Gastrocnemius medialis (tissue), 4 donors: ENCODE data around the gene IFRD1.

Source experiments
- POLR2A ChIP-seq, 2 donors: fragments of 450-650 bp; IDR thresholded peaks; one replicate each; pipeline ENCODE4 v1.6.1; 2017; ENCODE audit warnings: antibody characterized with exemption in 2 of 2, mild to moderate bottlenecking in 2 of 2, moderate library complexity in 2 of 2
- TF ChIP-seq, protein P1 (sequence below), 5 experiments: fragments of 450-650 bp in 3 of 5; fragments of 200-600 bp in 2 of 5; sonication (generic) in 2 of 5; IDR thresholded peaks in 4 of 5; conservative IDR thresholded peaks in 1 of 5; 1 replicate in 4 of 5; 2 replicates in 1 of 5; pipeline ENCODE4 v1.5.1; 2016 to 2019; ENCODE audit warnings: antibody characterized with exemption in 5 of 5, mild to moderate bottlenecking in 3 of 5, moderate library complexity in 3 of 5

DNA sequence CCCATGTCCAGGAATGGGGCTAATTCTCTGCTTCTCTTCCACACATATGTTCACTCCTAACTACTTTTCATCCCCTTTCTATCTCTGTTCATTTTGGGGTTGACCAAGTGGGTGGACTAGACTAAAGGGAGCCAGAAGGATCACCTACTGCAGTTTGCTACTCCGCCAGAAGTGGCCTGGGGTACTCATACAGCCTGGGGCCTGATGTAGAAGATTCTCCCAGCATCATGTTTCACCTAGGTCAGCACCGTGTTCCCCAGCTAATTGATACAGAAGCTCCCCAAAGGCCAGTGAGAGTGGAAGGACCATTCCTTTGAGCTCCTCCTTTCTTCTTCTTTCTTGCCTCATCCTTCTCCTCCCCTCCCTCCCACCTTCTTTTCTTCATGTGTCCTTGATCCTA is 19.6 kb upstream of the IFRD1 start:
- no peak for TF ChIP-seq POLR2A (IDR thresholded peaks at IDR 0.05)
- TF ChIP-seq, protein P1, sequence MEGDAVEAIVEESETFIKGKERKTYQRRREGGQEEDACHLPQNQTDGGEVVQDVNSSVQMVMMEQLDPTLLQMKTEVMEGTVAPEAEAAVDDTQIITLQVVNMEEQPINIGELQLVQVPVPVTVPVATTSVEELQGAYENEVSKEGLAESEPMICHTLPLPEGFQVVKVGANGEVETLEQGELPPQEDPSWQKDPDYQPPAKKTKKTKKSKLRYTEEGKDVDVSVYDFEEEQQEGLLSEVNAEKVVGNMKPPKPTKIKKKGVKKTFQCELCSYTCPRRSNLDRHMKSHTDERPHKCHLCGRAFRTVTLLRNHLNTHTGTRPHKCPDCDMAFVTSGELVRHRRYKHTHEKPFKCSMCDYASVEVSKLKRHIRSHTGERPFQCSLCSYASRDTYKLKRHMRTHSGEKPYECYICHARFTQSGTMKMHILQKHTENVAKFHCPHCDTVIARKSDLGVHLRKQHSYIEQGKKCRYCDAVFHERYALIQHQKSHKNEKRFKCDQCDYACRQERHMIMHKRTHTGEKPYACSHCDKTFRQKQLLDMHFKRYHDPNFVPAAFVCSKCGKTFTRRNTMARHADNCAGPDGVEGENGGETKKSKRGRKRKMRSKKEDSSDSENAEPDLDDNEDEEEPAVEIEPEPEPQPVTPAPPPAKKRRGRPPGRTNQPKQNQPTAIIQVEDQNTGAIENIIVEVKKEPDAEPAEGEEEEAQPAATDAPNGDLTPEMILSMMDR (IDR thresholded peaks at IDR 0.05 in 4 of 5, conservative IDR thresholded peaks at IDR 0.05 in 1 of 5), result no peak
